IMR-90 (cell line): ENCODE measurements around the gene CEACAM20. TPM values are rescaled to one million over a fixed set of nuclear protein-coding genes. Genes with fewer than 3 reads are reported as not detected.

Experiments
- ATAC-seq: fragments of 200-7000 bp; cut with Tn5 transposase; 2 replicates; pipeline ENCODE4 v1.9.1; 2020; ENCODE audit warnings: low read depth, mild to moderate bottlenecking, moderate library complexity
- BruUV-seq: library from RNA; stranded (reverse); fragments of 400-500 nt; replicated peaks from 2 replicates; lab custom pipeline; 2021; lab: Mats Ljungman, UMichigan
- CTCF ChIA-PET: fragments of 300-600 bp; formaldehyde crosslinking; extraction: SDS; loops from one replicate; lab custom pipeline; 2021; ENCODE audit warnings: antibody characterized with exemption; lab: Yijun Ruan, JAX
- POLR2A ChIA-PET: fragments of 300-600 bp; sonication (Branson Sonifier 250); formaldehyde crosslinking; loops from one replicate; lab custom pipeline; 2022; ENCODE audit warnings: antibody characterized with exemption; ENCODE audit not compliant: unreplicated experiment; lab: Charles Lee
- DNase-seq: peaks from one replicate; pipeline ENCODE4 v3.0.0; 2013
- H2AFZ ChIP-seq: replicated peaks from 2 replicates; pipeline ENCODE3; 2013; ENCODE audit warnings: low read length, mild to moderate bottlenecking; ENCODE audit not compliant: poor library complexity
- H2AK5ac ChIP-seq: 2 replicates; pipeline ENCODE4 v1.6.1; 2013; ENCODE audit warnings: low read depth, low read length, inconsistent platforms
- H2AK9ac ChIP-seq: replicated peaks from 2 replicates; pipeline ENCODE3; 2013; ENCODE audit warnings: mild to moderate bottlenecking, low read depth, low read length, moderate library complexity; ENCODE audit not compliant: poor library complexity
- H2BK120ac ChIP-seq: 2 replicates; pipeline ENCODE4 v1.6.1; 2013; ENCODE audit warnings: low read depth, low read length, inconsistent platforms
- H2BK15ac ChIP-seq: 3 replicates; pipeline ENCODE4 v1.6.1; 2013; ENCODE audit warnings: low read depth, low read length, inconsistent platforms
- H2BK20ac ChIP-seq: 2 replicates; pipeline ENCODE4 v1.6.1; 2013; ENCODE audit warnings: low read depth, mild to moderate bottlenecking, inconsistent platforms, low read length, moderate library complexity
- H2BK5ac ChIP-seq: 2 replicates; pipeline ENCODE4 v1.6.1; 2013; ENCODE audit warnings: mild to moderate bottlenecking, low read depth, low read length, inconsistent platforms; ENCODE audit not compliant: poor library complexity, severe bottlenecking
- H3K14ac ChIP-seq: replicated peaks from 2 replicates; pipeline ENCODE4 v1.6.1; 2013; ENCODE audit warnings: low read depth, low read length, inconsistent platforms
- H3K18ac ChIP-seq: 2 replicates; pipeline ENCODE4 v1.6.1; 2013; ENCODE audit warnings: low read depth, low read length, control low read depth
- H3K23ac ChIP-seq: 2 replicates; pipeline ENCODE4 v1.6.1; 2013; ENCODE audit warnings: low read depth, low read length, inconsistent platforms
- H3K27ac ChIP-seq: 2 replicates; pipeline ENCODE4 v1.5.1; 2013; ENCODE audit warnings: mild to moderate bottlenecking, control low read depth, low read length; ENCODE audit not compliant: insufficient read depth
- H3K27me3 ChIP-seq: 2 replicates; pipeline ENCODE4 v1.6.1; 2013; ENCODE audit warnings: low read length; ENCODE audit not compliant: control insufficient read depth, insufficient read depth
- H3K36me3 ChIP-seq: 2 replicates; pipeline ENCODE4 v1.6.1; 2013; ENCODE audit warnings: low read length, mixed read lengths; ENCODE audit not compliant: control insufficient read depth, insufficient read depth
- H3K4ac ChIP-seq: 2 replicates; pipeline ENCODE4 v1.6.1; 2013; ENCODE audit warnings: low read depth, low read length, inconsistent platforms
- H3K4me1 ChIP-seq: 2 replicates; pipeline ENCODE4 v1.6.1; 2013; ENCODE audit warnings: low read length, mixed read lengths; ENCODE audit not compliant: control insufficient read depth, insufficient read depth
- H3K4me2 ChIP-seq: 2 replicates; pipeline ENCODE4 v1.6.1; 2013; ENCODE audit warnings: low read depth, mild to moderate bottlenecking, control low read depth, low read length, moderate library complexity
- H3K4me3 ChIP-seq: 2 replicates; pipeline ENCODE4 v1.5.1; 2013; ENCODE audit warnings: low read depth, mild to moderate bottlenecking, control low read depth, low read length, moderate library complexity; ENCODE audit not compliant: insufficient read depth
- H3K56ac ChIP-seq: 2 replicates; pipeline ENCODE4 v1.6.1; 2013; ENCODE audit warnings: low read length, inconsistent platforms; ENCODE audit not compliant: insufficient read depth; ENCODE audit errors: extremely low read depth
- H3K79me1 ChIP-seq, 2 experiments: 2 replicates each; pipeline ENCODE4 v1.6.1; 2013; ENCODE audit warnings: low read length in 2 of 2, inconsistent platforms in 1 of 2, low read depth in 1 of 2
- H3K9ac ChIP-seq: 2 replicates; pipeline ENCODE4 v1.6.1; 2013; ENCODE audit warnings: low read depth, low read length, control low read depth
- H3K9me1 ChIP-seq: 2 replicates; pipeline ENCODE4 v1.6.1; 2013; ENCODE audit warnings: low read length, inconsistent platforms; ENCODE audit not compliant: insufficient read depth
- H3K9me3 ChIP-seq: 2 replicates; pipeline ENCODE4 v1.6.1; 2013; ENCODE audit warnings: low read length; ENCODE audit not compliant: control insufficient read depth, insufficient read depth
- H4K20me1 ChIP-seq: 2 replicates; pipeline ENCODE4 v1.6.1; 2013; ENCODE audit warnings: low read length, inconsistent platforms; ENCODE audit not compliant: insufficient read depth
- H4K5ac ChIP-seq: 2 replicates; pipeline ENCODE4 v1.6.1; 2013; ENCODE audit warnings: mild to moderate bottlenecking, low read depth, low read length, control low read depth
- H4K8ac ChIP-seq, 2 experiments: 2 replicates each; pipeline ENCODE4 v1.6.1; 2013; ENCODE audit warnings: low read depth in 2 of 2, low read length in 2 of 2, control low read depth in 1 of 2, inconsistent platforms in 1 of 2
- H4K91ac ChIP-seq: 2 replicates; pipeline ENCODE4 v1.6.1; 2013; ENCODE audit warnings: low read depth, low read length, inconsistent platforms; ENCODE audit not compliant: insufficient read depth
- BHLHE40 ChIP-seq: fragments of 150-350 bp; IDR thresholded peaks from 2 replicates; pipeline ENCODE4 v1.6.1; 2016; ENCODE audit warnings: mild to moderate bottlenecking, low read depth, low read length
- CEBPB ChIP-seq: IDR thresholded peaks from 2 replicates; pipeline ENCODE4 v1.6.1; 2012; ENCODE audit warnings: low read depth, low read length, improper control_type of control experiment
- CHD1 ChIP-seq: IDR thresholded peaks from 2 replicates; pipeline ENCODE4 v1.6.1; 2012; ENCODE audit warnings: low read depth, low read length, improper control_type of control experiment
- FOS ChIP-seq: fragments of 150-350 bp; IDR thresholded peaks from 2 replicates; pipeline ENCODE4 v1.6.1; 2016; ENCODE audit warnings: low read depth, low read length
- MAFK ChIP-seq: IDR thresholded peaks from 2 replicates; pipeline ENCODE4 v1.6.1; 2012; ENCODE audit warnings: low read depth, low read length, improper control_type of control experiment
- MAZ ChIP-seq: IDR thresholded peaks from 2 replicates; pipeline ENCODE4 v1.6.1; 2012; ENCODE audit warnings: low read depth, mild to moderate bottlenecking, low read length, improper control_type of control experiment, moderate library complexity, borderline replicate concordance
- MXI1 ChIP-seq: IDR thresholded peaks from 2 replicates; pipeline ENCODE4 v1.6.1; 2012; ENCODE audit warnings: low read depth, mild to moderate bottlenecking, low read length, moderate library complexity, borderline replicate concordance
- NFE2L2 ChIP-seq: fragments of 150-350 bp; IDR thresholded peaks from 2 replicates; pipeline ENCODE4 v1.6.1; 2016; ENCODE audit warnings: low read depth, mild to moderate bottlenecking, low read length
- POLR2A ChIP-seq: IDR thresholded peaks from 2 replicates; pipeline ENCODE4 v1.6.1; 2012; ENCODE audit warnings: mild to moderate bottlenecking, low read depth, low read length
- RAD21 ChIP-seq: IDR thresholded peaks from 2 replicates; pipeline ENCODE4 v1.6.1; 2012; ENCODE audit warnings: low read length, improper control_type of control experiment
- RCOR1 ChIP-seq: IDR thresholded peaks from 2 replicates; pipeline ENCODE4 v1.6.1; 2012; ENCODE audit warnings: mild to moderate bottlenecking, low read length, improper control_type of control experiment; ENCODE audit not compliant: insufficient replicate concordance
- RFX5 ChIP-seq: IDR thresholded peaks from 2 replicates; pipeline ENCODE4 v1.8.0; 2012; ENCODE audit warnings: low read depth, mild to moderate bottlenecking, low read length, moderate library complexity
- SMC3 ChIP-seq: fragments of 150-350 bp; IDR thresholded peaks from 2 replicates; pipeline ENCODE4 v1.6.1; 2016; ENCODE audit warnings: low read depth, mild to moderate bottlenecking, antibody characterized with exemption, low read length, moderate library complexity
- WGBS, 2 experiments: methylation state at CpG; one replicate each; pipeline versions ENCODE4 v1.1.5 to v1.1.7; 2013; ENCODE audit warnings: missing lambda C conversion rate in 2 of 2; ENCODE audit not compliant: insufficient read length in 1 of 2; ENCODE audit errors: extremely low coverage in 2 of 2; 5-methylcytosine and 5-hydroxymethylcytosine counted together
- dilution Hi-C: fragments of 300-500 bp; cut with HindIII; formaldehyde crosslinking; loops from one replicate; pipeline ENCODE4 v1.14.3; 2018; ENCODE audit warnings: low sequenced_read_pairs; ENCODE audit not compliant: unreplicated experiment
- in situ Hi-C: fragments of 300-500 bp; cut with MboI; formaldehyde crosslinking; loops from 3 replicates; pipeline ENCODE4 v1.14.3; 2019; ENCODE audit warnings: low sequenced_read_pairs, inconsistent platforms, mixed read lengths
- intact Hi-C: fragments of 100-400 bp; cut with micrococcal nuclease; formaldehyde crosslinking; loops from 2 replicates; pipeline ENCODE4 v1.10.0; 2022
- polyA plus RNA-seq, 3 experiments: library from polyadenylated mRNA; depleted of rRNA; stranded (reverse); fragments of >200 nt; gene quantifications; 2 replicates each; pipeline ENCODE4 v1.2.3, GENCODE V29; 2012; ENCODE audit warnings: low replicate concordance in 1 of 3
- total RNA-seq: library from RNA; depleted of rRNA; stranded (reverse); fragments of >200 nt; gene quantifications from 2 replicates; pipeline ENCODE4 v1.2.3, GENCODE V29; 2012
- TF ChIP-seq, protein P1 (sequence below): fragments of 150-350 bp; IDR thresholded peaks from 2 replicates; pipeline ENCODE4 v1.6.1; 2016; ENCODE audit warnings: low read depth, mild to moderate bottlenecking, low read length, moderate library complexity, borderline replicate concordance
- TF ChIP-seq, protein P2 (sequence below): fragments of 150-350 bp; IDR thresholded peaks from 2 replicates; pipeline ENCODE4 v1.6.1; 2017; ENCODE audit warnings: mild to moderate bottlenecking, antibody characterized with exemption, low read length, low read depth

Gene CEACAM20
- total and polyA plus RNA-seq, 2 of the 4 experiments (the other 2 are of a cell fraction), result not detected

DNA sequence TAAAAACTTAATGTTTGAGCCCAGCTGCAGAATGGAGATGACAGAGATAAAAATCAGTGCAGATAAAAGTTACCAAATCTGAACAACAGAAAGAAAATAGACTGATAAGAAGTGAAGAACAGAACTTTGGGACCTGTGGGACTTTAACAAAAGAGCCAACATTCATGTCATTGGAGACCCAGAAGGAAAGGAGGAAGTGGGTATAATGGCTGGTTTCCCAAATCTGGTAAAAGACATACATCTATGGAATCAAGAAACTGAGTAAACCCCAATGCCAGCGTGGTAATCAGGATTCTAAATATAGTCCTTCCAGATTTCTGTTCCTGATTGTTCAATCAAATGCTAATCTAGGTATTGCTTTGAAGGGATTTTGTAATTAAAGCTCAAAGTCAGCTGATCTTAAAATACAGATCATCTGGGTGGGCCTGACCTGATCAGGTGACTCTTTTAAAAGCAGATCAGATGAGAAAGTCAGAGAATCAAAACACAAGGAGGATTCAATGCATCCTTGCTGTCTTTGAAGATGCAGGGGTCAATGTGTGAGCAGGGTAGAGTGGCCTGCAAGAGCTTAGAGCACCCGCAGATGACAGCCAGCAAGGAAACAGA is 25.3 kb upstream of the CEACAM20 start:
- Histone ChIP-seq H2BK5ac (no peak overlapping the region), H3K4me2 (no peak overlapping the region), H3K23ac (no peak overlapping the region), H2BK20ac (no peak overlapping the region), H3K4ac (no peak overlapping the region), H3K27me3 (no peaks in the 10 kb centered on the region), H2BK15ac (no peak overlapping the region), H4K8ac (no peak overlapping the region), H3K9ac (no peak overlapping the region), H2AK5ac (no peak overlapping the region), H2AK9ac (no peak overlapping the region), H3K27ac (no peak overlapping the region), H4K20me1 (no peaks in the 10 kb centered on the region), H4K5ac (no peak overlapping the region), H2BK120ac (no peak overlapping the region), H3K56ac (no peak overlapping the region), H3K4me3 (no peak overlapping the region), H3K9me1 (no peaks in the 10 kb centered on the region), H3K79me1 (no peaks in the 10 kb centered on the region), H3K14ac (no peak overlapping the region), H4K91ac (no peak overlapping the region), H3K9me3 (no peaks in the 10 kb centered on the region), H3K18ac (no peak overlapping the region), H2AFZ (no peak overlapping the region), H3K4me1 (peaks cover 2% of the 10 kb centered on the region), H3K36me3 (no peaks in the 10 kb centered on the region)
- BruUV-seq, result no TSS peak
- ATAC-seq, result no peak
- intact Hi-C loops (no loop called here), in situ Hi-C loops (loop anchor here (25.0 kb wide), 1 partner anchor 233 kb away; the partner anchor contains the start of gene CBLC), dilution Hi-C loops (no loop called here)
- no CpG with 5 or more reads among the region's 2 CpGs for WGBS, 2 experiments
- CTCF ChIA-PET, result no interaction called here
- TF ChIP-seq, protein P1, sequence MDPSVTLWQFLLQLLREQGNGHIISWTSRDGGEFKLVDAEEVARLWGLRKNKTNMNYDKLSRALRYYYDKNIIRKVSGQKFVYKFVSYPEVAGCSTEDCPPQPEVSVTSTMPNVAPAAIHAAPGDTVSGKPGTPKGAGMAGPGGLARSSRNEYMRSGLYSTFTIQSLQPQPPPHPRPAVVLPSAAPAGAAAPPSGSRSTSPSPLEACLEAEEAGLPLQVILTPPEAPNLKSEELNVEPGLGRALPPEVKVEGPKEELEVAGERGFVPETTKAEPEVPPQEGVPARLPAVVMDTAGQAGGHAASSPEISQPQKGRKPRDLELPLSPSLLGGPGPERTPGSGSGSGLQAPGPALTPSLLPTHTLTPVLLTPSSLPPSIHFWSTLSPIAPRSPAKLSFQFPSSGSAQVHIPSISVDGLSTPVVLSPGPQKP, result no peak
- TF ChIP-seq RAD21 (no peak), NFE2L2 (no peak), MAFK (no peak), RFX5 (no peak), CHD1 (no peak), MXI1 (no peak), FOS (no peak), MAZ (no peak), POLR2A (no peak), CEBPB (no peak), SMC3 (no peak), BHLHE40 (no peak), RCOR1 (no peak)
- TF ChIP-seq, protein P2, sequence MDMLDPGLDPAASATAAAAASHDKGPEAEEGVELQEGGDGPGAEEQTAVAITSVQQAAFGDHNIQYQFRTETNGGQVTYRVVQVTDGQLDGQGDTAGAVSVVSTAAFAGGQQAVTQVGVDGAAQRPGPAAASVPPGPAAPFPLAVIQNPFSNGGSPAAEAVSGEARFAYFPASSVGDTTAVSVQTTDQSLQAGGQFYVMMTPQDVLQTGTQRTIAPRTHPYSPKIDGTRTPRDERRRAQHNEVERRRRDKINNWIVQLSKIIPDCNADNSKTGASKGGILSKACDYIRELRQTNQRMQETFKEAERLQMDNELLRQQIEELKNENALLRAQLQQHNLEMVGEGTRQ, result no peak
- DNase-seq, result no peak
- POLR2A ChIA-PET, result no interaction called here
